Sigmoid colon (tissue), 4 donors: ENCODE data around the gene EDEM3.

ENCODE experiments used
- POLR2AphosphoS5 ChIP-seq, 4 donors: sonication (generic); formaldehyde crosslinking; IDR thresholded peaks; one replicate each; pipeline ENCODE4 v1.6.1; 2017; ENCODE audit warnings: antibody characterized with exemption in 4 of 4
- TF ChIP-seq, protein P1 (sequence below), 4 experiments: fragments of 450-650 bp in 3 of 4; fragments of 200-600 bp in 1 of 4; IDR thresholded peaks; one replicate each; pipeline ENCODE4 v1.5.1; 2016 to 2019; ENCODE audit warnings: antibody characterized with exemption in 4 of 4, mild to moderate bottlenecking in 3 of 4, moderate library complexity in 2 of 4

DNA sequence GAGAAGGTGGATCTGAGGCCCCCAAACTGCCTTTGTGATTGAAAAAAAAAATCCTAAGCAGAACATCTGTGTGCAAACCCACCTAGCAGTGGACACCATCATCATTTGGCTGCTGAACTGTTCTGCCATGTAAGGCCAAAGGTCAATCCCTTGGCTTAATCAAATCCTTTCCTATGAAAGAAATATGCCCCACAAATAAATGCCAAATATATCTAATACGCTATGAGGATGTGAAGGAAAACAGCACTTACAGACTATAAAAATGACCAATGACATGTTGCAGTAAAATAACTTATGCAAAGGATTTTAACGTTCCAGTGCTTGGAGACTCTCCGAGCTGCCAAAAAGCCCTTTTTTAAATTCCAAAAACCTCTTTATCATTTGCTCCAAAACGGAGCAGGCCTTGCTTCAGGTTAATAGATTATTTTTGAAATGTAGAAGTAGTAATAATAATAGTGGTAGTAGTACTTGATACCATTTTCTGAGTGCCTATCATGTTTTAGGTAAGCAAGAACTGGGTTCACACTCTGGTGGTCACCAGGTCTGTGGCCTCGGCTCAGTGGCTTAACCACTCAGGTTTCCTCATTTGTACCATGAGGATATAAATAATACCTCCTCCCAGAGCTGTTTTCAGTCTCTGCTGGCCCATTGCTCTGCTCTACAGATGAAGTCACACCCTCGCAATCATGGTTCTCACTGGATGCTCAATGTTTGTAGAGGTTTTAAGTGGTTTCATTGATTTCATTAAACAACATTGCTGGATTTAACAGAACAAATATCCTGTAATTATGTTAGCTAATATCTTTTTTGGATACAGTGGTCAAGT, 47.9 kb upstream of the EDEM3 start:
- TF ChIP-seq POLR2AphosphoS5 (IDR thresholded peaks at IDR 0.05): no peak
- TF ChIP-seq, protein P1, sequence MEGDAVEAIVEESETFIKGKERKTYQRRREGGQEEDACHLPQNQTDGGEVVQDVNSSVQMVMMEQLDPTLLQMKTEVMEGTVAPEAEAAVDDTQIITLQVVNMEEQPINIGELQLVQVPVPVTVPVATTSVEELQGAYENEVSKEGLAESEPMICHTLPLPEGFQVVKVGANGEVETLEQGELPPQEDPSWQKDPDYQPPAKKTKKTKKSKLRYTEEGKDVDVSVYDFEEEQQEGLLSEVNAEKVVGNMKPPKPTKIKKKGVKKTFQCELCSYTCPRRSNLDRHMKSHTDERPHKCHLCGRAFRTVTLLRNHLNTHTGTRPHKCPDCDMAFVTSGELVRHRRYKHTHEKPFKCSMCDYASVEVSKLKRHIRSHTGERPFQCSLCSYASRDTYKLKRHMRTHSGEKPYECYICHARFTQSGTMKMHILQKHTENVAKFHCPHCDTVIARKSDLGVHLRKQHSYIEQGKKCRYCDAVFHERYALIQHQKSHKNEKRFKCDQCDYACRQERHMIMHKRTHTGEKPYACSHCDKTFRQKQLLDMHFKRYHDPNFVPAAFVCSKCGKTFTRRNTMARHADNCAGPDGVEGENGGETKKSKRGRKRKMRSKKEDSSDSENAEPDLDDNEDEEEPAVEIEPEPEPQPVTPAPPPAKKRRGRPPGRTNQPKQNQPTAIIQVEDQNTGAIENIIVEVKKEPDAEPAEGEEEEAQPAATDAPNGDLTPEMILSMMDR (IDR thresholded peaks at IDR 0.05): no peak
